Ascending aorta (tissue), 2 donors: ENCODE data around the gene DMD. TPM values are rescaled to one million over a fixed set of nuclear protein-coding genes. Genes with fewer than 3 reads are reported as not detected.

ENCODE experiments used
- DNase-seq, 2 donors: peaks; one replicate each; pipeline ENCODE4 v3.0.0-alpha.2; 2019; ENCODE audit warnings: low spot score in 2 of 2
- H3K27ac ChIP-seq, 2 donors: fragments of 200-600 bp; sonication (generic); one replicate each; pipeline ENCODE4 v1.5.1; 2016 to 2017; ENCODE audit warnings: mild to moderate bottlenecking in 1 of 2
- H3K27me3 ChIP-seq: fragments of 200-600 bp; sonication (generic); one replicate; pipeline ENCODE4 v1.5.1; 2017
- H3K36me3 ChIP-seq, 2 donors: fragments of 200-600 bp; sonication (generic); one replicate each; pipeline ENCODE4 v1.5.1; 2016
- H3K4me1 ChIP-seq, 2 donors: fragments of 200-600 bp; sonication (generic); one replicate each; pipeline ENCODE4 v1.5.1; 2016 to 2017; ENCODE audit warnings: mild to moderate bottlenecking in 1 of 2
- H3K4me3 ChIP-seq, 2 donors: fragments of 200-600 bp; sonication (generic); one replicate each; pipeline ENCODE4 v1.5.1; 2016 to 2017; ENCODE audit warnings: mild to moderate bottlenecking in 1 of 2
- H3K9me3 ChIP-seq, 2 donors: fragments of 200-600 bp; sonication (generic); one replicate each; pipeline ENCODE4 v1.5.1; 2016
- CTCF ChIP-seq, 3 experiments: fragments of 200-600 bp in 2 of 3; fragments of 450-650 bp in 1 of 3; sonication (generic) in 2 of 3; IDR thresholded peaks; one replicate each; pipeline ENCODE4 v1.5.1; 2016 to 2019; ENCODE audit warnings: antibody characterized with exemption in 3 of 3, mild to moderate bottlenecking in 1 of 3, moderate library complexity in 1 of 3
- intact Hi-C: fragments of 100-400 bp; cut with DNase I; formaldehyde crosslinking; loops from one replicate; pipeline ENCODE4 v1.15.1; 2023
- total RNA-seq: library from RNA; depleted of rRNA; stranded (reverse); fragments of >200 nt; gene quantifications from one replicate; pipeline ENCODE4 v1.1.0, GENCODE V29; 2016

DMD gene
- total RNA-seq, 1 donor from 2014 or later = 40.0 TPM

GRCh38 chrX:31708116-31708515, 1503.2 kb downstream of the DMD start:
- no peak for TF ChIP-seq CTCF (IDR thresholded peaks at IDR 0.05)
- Histone ChIP-seq H3K9me3 (no peaks in the 10 kb centered on the region), H3K36me3 (no peaks in the 10 kb centered on the region), H3K27me3 (no peaks in the 10 kb centered on the region), H3K27ac (no peak overlapping the region), H3K4me1 (peaks cover 0 to 7% of the 10 kb centered on the region in 2 donors), H3K4me3 (no peak overlapping the region)
- no peak for DNase-seq
- intact Hi-C loops = no loop called here

- intact Hi-C loops = no loop called here
- Histone ChIP-seq H3K27ac (peak overlapping the region in 1 of 2 donors; percentile 18), H3K27me3 (no peaks in the 10 kb centered on the region), H3K4me3 (no peak overlapping the region), H3K9me3 (no peaks in the 10 kb centered on the region), H3K4me1 (peaks cover 0 to 7% of the 10 kb centered on the region in 2 donors), H3K36me3 (no peaks in the 10 kb centered on the region)
- no peak for DNase-seq
- no peak for TF ChIP-seq CTCF (IDR thresholded peaks at IDR 0.05)
These were observed 1504.9 kb downstream of the DMD start for GRCh38 chrX:31706466-31706865.

GRCh38 chrX:31705816-31706215, 1505.5 kb downstream of the DMD start:
- intact Hi-C loops = no loop called here
- no peaks in the 10 kb centered on the region for H3K27me3 ChIP-seq
- H3K4me3 ChIP-seq = no peak overlapping the region
- H3K9me3 ChIP-seq = no peaks in the 10 kb centered on the region
- no peak for DNase-seq
- peaks cover 0 to 7% of the 10 kb centered on the region in 2 donors for H3K4me1 ChIP-seq
- peak overlapping the region in 1 of 2 donors; percentile 18 for H3K27ac ChIP-seq
- TF ChIP-seq CTCF (IDR thresholded peaks at IDR 0.05) = no peak
- H3K36me3 ChIP-seq = no peaks in the 10 kb centered on the region

- intact Hi-C loops = no loop called here
- no peak for DNase-seq
- Histone ChIP-seq H3K9me3 (no peaks in the 10 kb centered on the region), H3K4me3 (no peak overlapping the region), H3K27me3 (no peaks in the 10 kb centered on the region), H3K4me1 (peaks cover 0 to 7% of the 10 kb centered on the region in 2 donors), H3K27ac (no peak overlapping the region), H3K36me3 (no peaks in the 10 kb centered on the region)
- no peak for TF ChIP-seq CTCF (IDR thresholded peaks at IDR 0.05)
These were observed 1506.4 kb downstream of the DMD start for GRCh38 chrX:31704938-31705337.

GRCh38 chrX:31702222-31702621, 1509.1 kb downstream of the DMD start:
- Histone ChIP-seq H3K9me3 (no peaks in the 10 kb centered on the region), H3K27ac (no peak overlapping the region), H3K4me3 (no peak overlapping the region), H3K4me1 (peaks cover 0 to 2% of the 10 kb centered on the region in 2 donors), H3K36me3 (no peaks in the 10 kb centered on the region), H3K27me3 (no peaks in the 10 kb centered on the region)
- no peak for TF ChIP-seq CTCF (IDR thresholded peaks at IDR 0.05)
- intact Hi-C loops = no loop called here
- DNase-seq = no peak

- TF ChIP-seq CTCF (IDR thresholded peaks at IDR 0.05) = no peak
- H3K27ac ChIP-seq = no peak overlapping the region
- H3K27me3 ChIP-seq = no peaks in the 10 kb centered on the region
- no peak for DNase-seq
- no peaks in the 10 kb centered on the region for H3K36me3 ChIP-seq
- no peaks in the 10 kb centered on the region for H3K9me3 ChIP-seq
- H3K4me1 ChIP-seq = no peaks in the 10 kb centered on the region
- no peak overlapping the region for H3K4me3 ChIP-seq
- intact Hi-C loops = no loop called here
These were observed 1513.9 kb downstream of the DMD start for GRCh38 chrX:31697294-31697916.
